Activated T-cell treated with anti-CD3 and anti-CD28 coated beads for 1 hour (primary cell): ENCODE measurements around the gene MANSC1.
"Not testable (repeated sequence)": the region's sequence is repeated elsewhere in the genome, so short reads cannot be mapped to it uniquely, and the experiment has no call there.

Experiments used
- DNase-seq: peaks from one replicate; pipeline ENCODE4 v3.0.0-alpha.2; 2020; ENCODE audit warnings: low read depth

The MANSC1 gene

GRCh38 chr12:12323591-12323990 is 26.5 kb downstream of the MANSC1 start:
- DNase-seq: no peak

GRCh38 chr12:12323118-12323517 is 26.9 kb downstream of the MANSC1 start:
- no peak for DNase-seq

DNA sequence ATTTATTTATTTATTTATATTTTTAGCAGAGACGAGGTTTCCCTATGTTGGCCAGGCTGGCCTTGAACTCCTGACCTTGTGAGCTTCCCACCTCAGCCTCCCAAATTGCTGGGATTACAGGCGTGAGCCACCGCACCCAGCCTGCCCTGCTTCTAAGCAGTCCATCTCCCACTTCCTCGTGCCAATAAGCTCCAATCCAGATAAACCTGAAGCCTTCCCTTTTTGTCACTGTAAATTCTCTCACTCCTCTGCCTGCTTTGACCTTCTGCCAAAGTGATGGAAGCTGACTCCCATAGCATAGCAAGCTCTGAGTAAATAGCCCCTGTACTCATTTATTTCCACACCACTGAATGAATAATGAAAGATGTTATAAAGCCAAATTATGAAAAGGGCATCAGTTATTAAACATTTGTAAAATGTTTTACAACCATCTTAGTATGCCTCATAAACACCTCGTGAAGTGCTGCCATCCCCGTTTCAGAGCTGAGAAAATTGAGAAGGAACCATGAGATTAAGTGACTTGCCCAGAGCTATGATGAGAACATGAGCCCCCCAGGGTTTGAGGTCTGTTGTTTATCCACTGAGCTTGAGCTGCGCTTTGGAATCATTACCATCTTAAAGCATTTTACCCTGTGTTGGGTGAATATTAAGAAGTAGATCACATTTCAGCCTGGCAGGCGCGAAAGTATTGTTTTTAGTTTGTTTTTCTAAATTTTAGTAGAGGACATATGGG is 30.4 kb downstream of the MANSC1 start:
- DNase-seq: no peak

GRCh38 chr12:12315838-12316237 is 34.2 kb downstream of the MANSC1 start:
- DNase-seq: no peak

DNA sequence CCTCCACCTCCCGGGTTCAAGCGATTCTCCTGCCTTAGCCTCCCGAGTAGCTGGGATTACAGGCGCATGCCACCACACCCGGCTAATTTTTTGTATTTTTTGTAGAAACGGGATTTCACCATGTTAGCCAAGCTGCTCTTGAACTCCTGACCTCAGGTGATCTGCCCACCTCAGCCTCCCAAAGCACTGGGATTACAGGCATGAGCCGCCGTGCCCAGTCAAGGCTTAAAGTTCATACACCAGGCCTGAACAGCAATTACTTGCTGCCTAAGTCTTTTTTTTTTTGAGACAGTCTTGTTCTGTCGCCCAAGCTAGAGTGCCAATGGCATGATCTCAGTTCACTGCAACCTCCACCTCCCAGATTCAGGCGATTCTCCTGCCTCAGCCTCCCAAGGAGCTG is 39.3 kb downstream of the MANSC1 start:
- DNase-seq: not testable (repeated sequence)

- no peak for DNase-seq
Measured at GRCh38 chr12:12305568-12306300, 44.3 kb downstream of the MANSC1 start.

- DNase-seq: no peak
Measured at GRCh38 chr12:12302976-12303375, 47.1 kb downstream of the MANSC1 start.

- no peak for DNase-seq
Measured at GRCh38 chr12:12301122-12301521, 48.9 kb downstream of the MANSC1 start.

DNA sequence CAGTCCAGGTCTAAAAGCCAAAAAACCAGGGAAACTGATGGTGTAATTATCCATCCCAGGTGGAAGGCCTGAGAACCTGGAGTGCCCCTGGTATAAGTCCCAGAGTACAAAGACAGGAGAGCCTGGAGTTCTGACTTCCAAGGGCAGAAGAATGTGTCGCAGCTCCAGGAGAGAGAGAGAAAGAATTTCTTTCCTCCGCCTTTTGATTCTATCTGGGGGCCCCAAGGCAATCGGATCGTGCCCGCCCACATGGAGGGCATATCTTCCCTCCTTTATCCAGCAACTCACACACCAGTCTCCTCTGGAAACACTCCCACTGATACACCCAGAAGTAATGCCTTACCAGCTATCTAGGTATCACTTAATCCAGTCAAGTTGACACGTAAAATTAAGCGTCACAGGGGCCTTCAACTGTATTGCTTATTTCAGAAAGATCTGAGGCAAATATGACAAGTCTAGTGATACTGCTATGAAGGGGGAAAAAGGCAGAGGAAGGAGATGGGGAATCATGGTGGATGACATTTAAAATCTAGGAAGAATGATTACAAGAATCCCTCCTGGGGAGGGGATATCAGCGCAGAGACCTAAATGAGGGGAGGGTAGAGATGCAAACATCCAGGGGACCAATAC is 52.7 kb downstream of the MANSC1 start:
- no peak for DNase-seq

GRCh38 chr12:12294215-12295005 is 55.6 kb downstream of the MANSC1 start:
- no peak for DNase-seq

DNA sequence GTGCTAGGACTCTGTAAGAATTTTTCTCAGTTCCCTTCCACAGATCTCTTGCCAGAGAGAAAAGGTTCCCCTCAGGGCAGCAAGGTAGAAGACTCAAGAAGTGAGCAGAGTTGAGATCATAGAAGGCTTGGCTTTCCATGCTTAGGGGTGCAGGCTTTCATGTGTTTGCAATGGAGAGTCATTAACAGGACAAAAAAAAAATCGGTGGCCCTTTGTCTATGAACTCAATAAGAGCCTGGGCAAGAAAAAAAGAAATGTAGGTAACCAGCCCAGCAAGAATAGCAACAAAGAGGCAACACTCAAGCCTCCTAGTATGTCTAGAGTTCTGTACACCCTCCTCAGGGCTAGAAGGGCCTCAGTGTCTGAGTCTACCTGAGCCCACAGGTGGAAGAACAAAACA is 59.8 kb downstream of the MANSC1 start:
- no peak for DNase-seq

- no peak for DNase-seq
Measured at GRCh38 chr12:12286441-12286840, 63.6 kb downstream of the MANSC1 start.

DNA sequence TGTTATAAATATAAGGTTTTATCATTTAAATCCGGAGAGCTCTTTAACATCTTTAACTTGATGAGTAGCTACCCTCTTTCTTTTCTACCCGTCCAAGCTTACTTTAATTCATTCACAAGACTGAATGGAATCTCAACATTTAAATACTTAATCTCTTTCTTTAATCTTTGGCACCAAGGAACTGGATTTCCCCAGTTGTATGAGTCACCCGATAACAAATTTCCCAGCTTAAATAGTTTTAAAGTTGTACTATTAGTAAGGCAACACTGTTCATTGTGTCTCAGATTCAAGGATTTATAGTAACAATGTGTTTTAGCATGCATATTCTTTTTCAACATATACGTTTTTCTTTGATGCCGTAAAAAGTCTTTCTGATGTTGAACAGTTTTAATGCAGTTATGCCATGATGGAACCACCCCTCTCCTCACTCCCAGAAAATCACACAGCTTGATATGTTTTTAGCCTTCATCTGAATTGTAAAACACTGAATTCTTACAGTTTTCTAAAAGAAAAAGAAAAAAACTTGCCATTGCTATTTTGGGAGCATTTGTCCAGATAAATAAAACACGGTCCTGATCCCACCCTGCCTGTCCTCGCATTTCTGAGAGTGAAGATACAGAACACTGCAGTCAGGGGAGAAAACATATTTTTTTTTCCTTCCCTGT is 67.1 kb downstream of the MANSC1 start:
- DNase-seq: no peak

GRCh38 chr12:12282202-12282601 is 67.8 kb downstream of the MANSC1 start:
- no peak for DNase-seq

DNA sequence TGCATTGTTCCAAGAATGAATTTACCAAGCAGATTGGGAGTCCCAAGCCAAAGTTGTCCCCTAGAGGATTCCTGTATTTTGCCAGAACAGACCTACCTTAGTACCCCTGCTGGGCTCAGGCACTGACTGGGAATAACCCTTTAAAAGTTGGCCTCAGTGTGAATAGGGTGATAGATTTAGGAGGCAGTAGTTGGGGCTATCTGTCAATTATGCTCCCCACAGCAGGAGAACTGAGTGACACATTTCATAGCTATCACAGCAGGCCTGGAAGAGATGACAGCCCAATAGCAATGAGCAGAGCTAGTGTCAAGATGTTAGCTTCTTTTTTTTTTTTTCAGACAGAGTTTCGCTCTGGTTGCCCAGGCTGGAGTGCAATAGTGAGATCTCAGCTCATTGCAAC is 68.9 kb downstream of the MANSC1 start:
- no peak for DNase-seq

DNA sequence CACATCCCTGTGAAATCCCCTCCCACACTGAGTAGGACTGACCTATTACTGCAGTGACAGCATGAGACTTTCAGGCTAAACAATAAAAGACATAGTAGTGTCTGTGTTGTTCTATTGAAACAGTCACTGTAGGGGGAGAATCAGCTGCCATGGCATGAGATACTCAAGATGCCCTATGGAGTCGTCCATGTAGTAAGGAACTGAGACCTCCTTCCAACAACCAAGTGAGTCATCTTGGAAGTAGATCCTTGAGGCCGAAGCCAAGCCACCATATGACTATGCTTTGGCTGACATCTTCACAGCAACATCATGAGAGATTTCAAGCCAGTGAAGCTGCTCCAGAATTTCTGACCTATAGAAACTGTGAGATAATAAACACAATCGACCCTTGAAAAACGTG is 71.1 kb downstream of the MANSC1 start:
- DNase-seq: no peak
